Memory B cell (primary cell): ENCODE results near the gene IL13.
A peak's percentile ranks its signal among the peaks of the same experiment; 100 is the strongest.
"Not testable (repeated sequence)": the region's sequence is repeated elsewhere in the genome, so short reads cannot be mapped to it uniquely, and the experiment has no call there.

Experiments used
- ATAC-seq: fragments of 150-1000 bp; cut with Tn5 transposase; 2 replicates; pipeline ENCODE4 v1.10.0; 2021; ENCODE audit warnings: low read depth, mild to moderate bottlenecking, moderate library complexity
- DNase-seq, 2 donors: peaks; one replicate each; pipeline ENCODE4 v3.0.0; 2022; ENCODE audit warnings: low spot score in 2 of 2
- H3K27ac Mint-ChIP-seq: one replicate; pipeline ENCODE4 v1.8.0; 2022; ENCODE audit warnings: mild to moderate bottlenecking, moderate library complexity, mixed read lengths
- H3K27me3 Mint-ChIP-seq: one replicate; pipeline ENCODE4 v1.8.0; 2022; ENCODE audit warnings: mixed read lengths
- H3K36me3 Mint-ChIP-seq: one replicate; pipeline ENCODE4 v1.8.0; 2022; ENCODE audit warnings: mild to moderate bottlenecking, mixed read lengths
- H3K4me1 Mint-ChIP-seq: one replicate; pipeline ENCODE4 v1.8.0; 2022; ENCODE audit warnings: mixed read lengths
- H3K4me3 Mint-ChIP-seq: one replicate; pipeline ENCODE4 v1.8.0; 2022; ENCODE audit warnings: mild to moderate bottlenecking, moderate library complexity, mixed read lengths
- H3K9me3 Mint-ChIP-seq: one replicate; pipeline ENCODE4 v1.8.0; 2022; ENCODE audit warnings: mixed read lengths

IL13 gene

DNA sequence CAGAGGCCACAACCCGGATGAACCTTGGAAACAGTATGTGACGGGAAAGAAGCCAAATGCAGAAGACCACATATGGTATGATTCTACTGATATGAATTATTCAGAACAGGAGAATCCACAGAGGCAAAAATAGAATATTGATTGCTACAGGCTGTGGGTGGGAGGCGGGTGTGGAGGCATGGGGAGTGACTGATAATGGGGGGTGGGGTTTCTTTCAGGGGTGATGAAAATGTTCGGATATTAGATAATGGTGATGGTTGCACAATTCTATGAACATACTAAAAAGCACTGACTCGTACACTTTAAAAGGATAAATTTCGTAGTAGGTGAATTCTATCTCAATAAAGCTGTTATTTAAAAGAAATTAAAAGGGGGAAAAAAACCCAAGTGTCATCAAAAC lies 26.5 kb downstream of the IL13 start:
- Mint-ChIP-seq H3K27me3 (no peaks in the 10 kb centered on the region), H3K4me1 (peaks cover 13% of the 10 kb centered on the region), H3K27ac (no peak overlapping the region), H3K4me3 (no peak overlapping the region), H3K9me3 (no peaks in the 10 kb centered on the region), H3K36me3 (peaks cover 3% of the 10 kb centered on the region)
- no peak for ATAC-seq
- DNase-seq = no peak

DNA sequence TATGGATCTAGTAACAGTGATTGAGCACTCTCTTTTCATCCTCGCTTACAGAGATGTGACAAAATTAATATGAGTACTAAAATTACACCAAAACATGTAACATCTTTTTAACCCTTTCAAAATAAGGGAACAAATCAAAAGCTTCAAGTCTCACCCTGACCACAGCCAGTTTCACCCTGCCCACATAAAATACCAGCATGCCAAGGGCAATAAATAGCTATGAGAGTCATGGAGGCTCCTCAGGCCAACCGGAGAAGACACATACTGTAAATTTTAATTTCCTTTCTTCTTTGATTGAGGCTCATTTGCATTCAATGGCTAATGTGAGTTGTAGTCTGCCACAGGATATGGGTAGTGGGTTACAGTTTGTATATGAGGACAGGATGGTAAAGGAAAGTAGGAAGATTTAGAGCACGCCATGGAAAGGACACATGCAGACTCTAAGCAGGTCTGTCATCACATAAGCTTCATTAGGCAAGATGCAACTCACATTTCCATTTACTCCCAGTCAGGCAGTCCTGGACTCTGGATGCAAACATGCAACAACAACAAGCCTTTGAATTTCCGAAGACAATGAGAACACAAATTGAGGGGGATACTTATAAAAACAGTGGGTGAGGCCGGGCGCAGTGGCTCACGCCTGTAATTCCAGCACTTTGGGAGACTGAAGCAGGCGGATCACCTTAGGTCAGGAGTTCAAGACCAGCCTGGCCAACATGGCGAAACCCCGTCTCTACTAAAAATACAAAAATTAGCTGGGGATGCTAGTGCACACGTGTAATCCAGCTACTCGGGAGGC lies 27.1 kb downstream of the IL13 start:
- no peak for ATAC-seq
- Mint-ChIP-seq H3K4me1 (peaks cover 13% of the 10 kb centered on the region), H3K27me3 (no peaks in the 10 kb centered on the region), H3K27ac (no peak overlapping the region), H3K9me3 (no peaks in the 10 kb centered on the region), H3K36me3 (peaks cover 3% of the 10 kb centered on the region), H3K4me3 (no peak overlapping the region)
- DNase-seq = no peak

DNA sequence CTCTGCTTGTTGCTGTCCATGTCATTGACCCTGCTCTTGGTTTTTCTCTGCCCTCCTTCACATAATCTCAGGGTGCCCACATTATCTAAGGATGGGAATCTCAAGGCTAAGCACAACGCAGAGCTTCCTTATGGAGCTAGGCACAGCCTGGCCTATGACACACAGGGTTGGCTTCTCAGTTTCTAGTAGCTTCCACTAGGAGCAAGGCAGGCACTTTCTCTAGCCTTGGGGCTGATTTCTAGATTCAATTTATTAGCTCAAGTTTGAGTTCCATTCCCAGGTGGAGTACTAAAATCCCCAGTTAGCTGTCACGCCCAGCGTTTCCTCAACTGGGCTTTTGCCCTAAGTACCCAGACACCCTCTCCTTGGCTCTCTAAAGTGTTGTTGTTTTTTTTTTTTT lies 28.2 kb downstream of the IL13 start:
- Mint-ChIP-seq H3K36me3 (peaks cover 3% of the 10 kb centered on the region), H3K27me3 (no peaks in the 10 kb centered on the region), H3K4me3 (no peak overlapping the region), H3K4me1 (peaks cover 8% of the 10 kb centered on the region), H3K27ac (no peak overlapping the region), H3K9me3 (no peaks in the 10 kb centered on the region)
- DNase-seq = no peak
- no peak for ATAC-seq

DNA sequence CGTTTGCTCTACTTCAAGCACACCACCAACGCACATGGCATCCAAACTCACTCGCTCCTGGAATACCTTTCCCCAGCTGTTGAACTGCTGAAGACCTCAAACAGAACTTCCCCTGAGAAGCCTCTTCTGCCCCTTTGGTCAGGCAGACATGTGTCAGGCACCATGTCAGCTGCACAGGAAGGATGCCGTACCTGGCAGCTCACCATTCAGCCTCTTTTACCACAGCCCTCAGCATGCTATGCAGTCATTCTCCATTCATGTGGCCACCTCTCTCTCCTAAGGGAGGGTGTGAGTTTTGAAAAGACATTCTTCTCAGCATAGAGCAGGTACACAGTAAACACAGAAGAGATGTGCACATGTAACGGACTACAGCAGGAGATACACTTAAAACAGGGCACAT lies 30.0 kb downstream of the IL13 start:
- DNase-seq (no peak), ATAC-seq (peak; percentile 21)
- no peak overlapping the region for H3K4me3 Mint-ChIP-seq
- peaks cover 6% of the 10 kb centered on the region for H3K36me3 Mint-ChIP-seq
- H3K27ac Mint-ChIP-seq = no peak overlapping the region
- H3K4me1 Mint-ChIP-seq = peaks cover 3% of the 10 kb centered on the region
- H3K9me3 Mint-ChIP-seq = peaks cover 2% of the 10 kb centered on the region
- H3K27me3 Mint-ChIP-seq = no peaks in the 10 kb centered on the region

DNA sequence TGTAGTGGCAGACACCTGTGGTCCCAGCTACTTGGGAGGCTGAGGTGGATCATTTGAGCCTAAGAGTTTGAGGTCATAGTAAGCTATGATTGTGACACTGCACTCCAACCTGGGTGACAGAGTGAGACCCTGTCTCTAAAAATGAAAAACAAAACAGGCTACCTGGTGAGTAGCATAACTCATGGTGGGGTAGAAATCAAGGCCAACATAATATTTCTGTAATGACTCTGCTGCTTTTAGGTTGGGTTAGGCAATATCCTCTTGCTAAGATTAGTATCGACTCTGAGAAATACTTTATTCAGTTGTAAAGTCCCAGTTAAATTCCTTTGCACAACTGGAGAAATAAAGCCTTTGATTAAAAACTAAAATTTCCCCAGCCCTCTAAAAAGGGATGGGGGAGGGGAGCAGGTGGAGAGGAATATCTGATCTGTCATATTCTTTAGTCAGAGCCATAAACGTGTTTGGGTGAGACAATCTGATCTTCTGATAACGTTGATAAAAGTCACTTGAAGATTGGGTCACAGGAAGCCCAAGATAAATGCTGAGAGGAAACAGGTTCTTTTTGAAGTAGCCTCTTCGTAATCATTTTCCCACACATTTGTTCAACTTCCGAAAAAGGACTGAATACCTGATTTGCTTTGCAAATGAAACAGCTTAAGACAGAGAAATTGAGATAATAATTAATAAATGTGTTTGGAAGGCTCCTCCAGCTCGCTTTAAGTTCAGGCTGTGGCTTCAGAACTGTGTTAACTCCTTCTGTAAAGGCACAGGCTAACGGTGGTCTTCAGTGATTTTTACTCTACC lies 30.8 kb downstream of the IL13 start:
- ATAC-seq (no peak), DNase-seq (no peak)
- no peak overlapping the region for H3K27ac Mint-ChIP-seq

DNA sequence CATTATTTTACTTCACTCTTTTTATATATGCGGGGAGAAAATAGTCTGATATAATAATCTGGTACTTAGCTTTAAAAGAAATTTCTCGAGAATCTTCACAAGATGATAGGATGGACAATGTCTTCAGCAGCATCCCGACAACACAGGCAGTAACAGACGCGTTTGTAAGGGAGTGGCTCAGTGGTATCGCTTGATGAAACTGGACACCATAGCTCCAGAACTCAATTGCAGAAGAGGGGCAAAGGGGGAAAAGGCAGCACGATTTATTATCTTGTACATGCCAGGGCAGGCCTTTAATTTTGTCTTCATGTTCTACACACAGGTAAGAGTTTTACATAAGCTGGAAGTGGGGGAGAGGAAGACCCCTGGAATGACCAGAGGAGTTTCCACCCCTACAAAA lies 31.5 kb downstream of the IL13 start:
- ATAC-seq (no peak), DNase-seq (no peak)
- Mint-ChIP-seq H3K27me3 (no peaks in the 10 kb centered on the region), H3K36me3 (peaks cover 6% of the 10 kb centered on the region), H3K9me3 (peaks cover 2% of the 10 kb centered on the region), H3K27ac (no peak overlapping the region), H3K4me1 (peaks cover 3% of the 10 kb centered on the region), H3K4me3 (no peak overlapping the region)

More for the DNA sequence above, 30.8 kb downstream of the IL13 start:
- Mint-ChIP-seq H3K4me1 (peaks cover 3% of the 10 kb centered on the region), H3K4me3 (no peak overlapping the region), H3K36me3 (peaks cover 6% of the 10 kb centered on the region), H3K9me3 (peaks cover 2% of the 10 kb centered on the region), H3K27me3 (no peaks in the 10 kb centered on the region)

DNA sequence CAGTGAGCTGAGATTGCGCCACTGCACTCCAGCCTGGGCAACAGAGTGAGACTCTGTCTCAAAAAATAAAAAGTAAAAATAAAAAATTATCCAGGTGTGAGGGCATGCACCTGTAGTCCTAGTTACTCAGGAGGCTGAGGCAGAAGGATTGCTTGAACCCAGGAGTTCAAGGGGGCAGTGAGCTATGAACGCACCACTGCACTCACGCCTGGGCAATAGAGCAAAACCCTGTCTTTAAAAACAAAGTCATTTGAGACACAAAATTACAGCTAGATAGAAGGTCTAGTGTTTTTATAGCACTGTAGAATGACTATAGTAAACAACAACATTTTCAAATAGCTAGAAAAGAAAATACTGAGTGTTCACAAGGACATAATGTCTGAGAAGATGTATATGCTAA lies 32.2 kb downstream of the IL13 start:
- Mint-ChIP-seq H3K4me3 (no peak overlapping the region), H3K27me3 (no peaks in the 10 kb centered on the region), H3K4me1 (peaks cover 3% of the 10 kb centered on the region), H3K9me3 (peaks cover 2% of the 10 kb centered on the region), H3K36me3 (peaks cover 6% of the 10 kb centered on the region), H3K27ac (no peak overlapping the region)
- no peak for ATAC-seq
- no peak for DNase-seq

DNA sequence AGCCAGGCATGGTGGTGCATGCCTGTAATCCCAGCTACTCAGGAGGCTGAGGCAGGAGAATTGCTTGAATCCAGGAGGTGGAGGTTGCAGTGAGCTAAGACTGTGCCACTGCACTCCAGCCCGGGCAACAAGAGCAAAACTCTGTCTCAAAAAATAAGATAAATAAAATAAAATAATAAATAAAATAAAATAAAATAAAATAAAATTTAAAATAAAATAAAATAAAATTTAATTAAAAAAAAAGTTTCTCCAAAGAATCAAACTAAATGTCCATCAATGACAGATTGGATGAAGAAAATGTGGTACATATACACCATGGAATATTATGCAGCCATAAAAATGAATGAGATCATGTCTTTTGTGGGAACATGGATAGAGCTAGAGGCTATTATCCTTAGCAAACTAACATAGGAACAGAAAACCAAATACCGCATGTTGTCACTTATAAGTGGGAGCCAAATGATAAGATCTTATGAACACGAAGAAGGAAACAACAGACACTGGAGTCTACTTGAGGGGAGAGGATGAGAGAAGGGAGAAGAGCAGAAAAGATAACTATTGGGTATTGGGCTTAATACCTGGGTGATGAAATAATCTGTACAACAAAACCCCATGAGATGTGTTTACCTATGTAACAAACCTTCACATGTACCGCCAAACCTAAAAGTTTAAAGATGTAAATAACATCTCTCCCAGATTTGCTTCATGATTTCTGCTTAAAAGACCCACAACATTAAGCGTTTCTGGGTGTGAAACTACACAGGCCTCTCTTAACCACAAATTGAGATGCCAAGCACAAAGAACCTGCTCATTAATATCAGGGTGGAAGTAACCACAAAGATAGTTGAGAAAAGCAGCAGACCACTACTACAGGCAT lies 34.0 kb downstream of the IL13 start:
- H3K27me3 Mint-ChIP-seq, DNase-seq, H3K27ac Mint-ChIP-seq, H3K4me1 Mint-ChIP-seq, H3K4me3 Mint-ChIP-seq, H3K36me3 Mint-ChIP-seq, ATAC-seq, H3K9me3 Mint-ChIP-seq: not testable (repeated sequence)

DNA sequence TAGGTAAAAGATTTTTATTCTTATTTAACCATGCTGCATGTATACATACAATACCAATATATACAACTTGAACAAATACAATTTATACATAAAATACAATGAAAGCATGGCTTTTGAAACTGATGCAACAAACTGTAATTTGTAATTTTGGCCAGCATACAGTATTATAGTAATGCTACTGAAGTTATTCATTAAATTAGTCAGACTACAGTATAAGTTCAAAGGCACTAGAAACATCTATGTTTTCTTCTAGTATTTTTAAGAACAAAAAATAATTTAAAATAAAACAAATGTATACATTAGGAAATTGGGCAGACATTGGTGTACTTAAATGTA lies 34.6 kb downstream of the IL13 start:
- H3K27me3 Mint-ChIP-seq = no peaks in the 10 kb centered on the region
- ATAC-seq (no peak), DNase-seq (no peak)
- peaks cover 2% of the 10 kb centered on the region for H3K9me3 Mint-ChIP-seq
- no peak overlapping the region for H3K27ac Mint-ChIP-seq
- no peak overlapping the region for H3K4me3 Mint-ChIP-seq
- H3K4me1 Mint-ChIP-seq = peaks cover 3% of the 10 kb centered on the region
- H3K36me3 Mint-ChIP-seq = peaks cover 11% of the 10 kb centered on the region

DNA sequence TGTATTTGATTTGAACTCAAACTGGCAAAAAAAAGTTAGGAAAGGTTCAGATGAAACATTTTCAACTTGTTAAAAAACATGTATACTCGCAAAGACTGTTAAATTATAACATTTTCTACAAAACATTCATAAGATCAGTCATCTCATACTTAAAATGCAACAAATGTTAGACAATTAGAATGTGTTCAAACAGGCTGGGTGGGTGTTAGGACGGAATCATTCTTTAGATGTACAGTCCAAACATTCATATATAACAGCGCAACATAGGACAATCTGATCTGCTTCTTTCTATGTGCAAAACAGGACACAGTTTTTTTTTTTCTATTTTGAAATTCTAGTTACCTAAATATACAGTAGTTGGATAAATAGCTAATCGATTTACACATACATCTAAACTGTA lies 38.0 kb downstream of the IL13 start:
- Mint-ChIP-seq H3K27ac (no peak overlapping the region), H3K9me3 (peaks cover 2% of the 10 kb centered on the region), H3K4me1 (no peaks in the 10 kb centered on the region), H3K36me3 (peaks cover 17% of the 10 kb centered on the region), H3K4me3 (no peak overlapping the region), H3K27me3 (no peaks in the 10 kb centered on the region)
- DNase-seq (no peak), ATAC-seq (no peak)

DNA sequence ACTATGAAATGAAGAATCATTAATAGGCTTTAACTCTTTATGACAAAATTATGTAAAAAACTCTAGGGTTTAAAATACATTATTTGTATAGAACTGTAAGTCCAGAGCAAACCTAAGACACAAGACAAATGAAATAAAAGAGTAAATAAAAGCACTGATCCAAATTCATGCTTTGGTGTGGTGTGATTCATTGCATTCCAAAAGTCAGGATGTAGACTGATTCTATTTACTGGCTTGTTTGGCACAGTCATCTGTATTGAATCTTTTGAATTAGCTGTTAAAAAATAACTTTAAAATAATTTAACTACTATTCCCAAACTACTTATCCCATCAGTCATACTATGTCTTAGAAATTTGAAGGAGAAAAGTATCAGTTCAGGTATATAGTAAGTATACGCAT lies 46.9 kb downstream of the IL13 start:
- no peak for DNase-seq

DNA sequence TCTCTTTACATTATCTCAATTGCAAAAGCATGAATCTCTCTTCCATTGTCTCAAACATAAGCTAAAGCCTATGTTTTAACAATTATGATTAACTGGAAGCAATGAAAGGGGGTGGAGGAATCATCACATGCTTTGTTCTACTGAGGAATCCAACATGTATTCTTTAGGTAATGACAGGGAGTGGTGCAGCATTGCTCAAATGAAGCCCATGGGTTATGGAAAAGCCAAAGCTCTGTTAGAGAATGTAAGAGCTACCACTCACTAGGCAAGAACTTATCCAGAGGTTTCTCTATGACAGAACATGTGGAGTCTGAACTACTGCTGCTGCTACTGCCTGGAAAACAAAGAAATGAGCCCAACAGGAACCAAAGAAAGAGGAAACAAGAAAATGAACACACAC lies 50.7 kb downstream of the IL13 start:
- no peaks in the 10 kb centered on the region for H3K27me3 Mint-ChIP-seq
- no peak overlapping the region for H3K27ac Mint-ChIP-seq
- H3K36me3 Mint-ChIP-seq = peaks cover 10% of the 10 kb centered on the region
- H3K4me1 Mint-ChIP-seq = no peaks in the 10 kb centered on the region
- ATAC-seq = no peak
- no peak for DNase-seq
- H3K9me3 Mint-ChIP-seq = no peaks in the 10 kb centered on the region
- H3K4me3 Mint-ChIP-seq = no peak overlapping the region

More for the DNA sequence above, 46.9 kb downstream of the IL13 start:
- Mint-ChIP-seq H3K4me1 (no peaks in the 10 kb centered on the region), H3K27me3 (no peaks in the 10 kb centered on the region), H3K9me3 (no peaks in the 10 kb centered on the region), H3K36me3 (peaks cover 16% of the 10 kb centered on the region), H3K27ac (no peak overlapping the region), H3K4me3 (no peak overlapping the region)
- ATAC-seq = no peak
